ENCODE data around the gene NOCT. TPM values are rescaled to one million over a fixed set of nuclear protein-coding genes. Genes with fewer than 3 reads are reported as not detected.
"Not testable (repeated sequence)": the region's sequence is repeated elsewhere in the genome, so short reads cannot be mapped to it uniquely, and the experiment has no call there.

The NOCT gene
- total RNA-seq, 2 donors from 2014 or later: 9.6 to 10.9 TPM

- no peak for TF ChIP-seq CTCF (IDR thresholded peaks at IDR 0.05)
- ATAC-seq (ENCODE audit: insufficient number of reproducible peaks, low FRiP score, low read depth) (no peak), DNase-seq (ENCODE audit: low spot score) (no peak)
- H3K36me3 ChIP-seq: no peaks in the 10 kb centered on the region
- H3K4me3 ChIP-seq: no peak overlapping the region
- no peak overlapping the region for H3K27ac ChIP-seq
- H3K4me1 ChIP-seq (ENCODE audit: control insufficient read depth in 1 of 2, low read depth in 2 of 2): peaks cover 0 to 5% of the 10 kb centered on the region in 2 donors
- no peaks in the 10 kb centered on the region for H3K9me3 ChIP-seq
- H3K27me3 ChIP-seq (replicated peaks; ENCODE audit: insufficient read depth): no peaks in the 10 kb centered on the region
Observed at GRCh38 chr4:139022835-139023234, 7.3 kb downstream of the NOCT start.

GRCh38 chr4:139024686-139025085, 9.1 kb downstream of the NOCT start:
- Histone ChIP-seq H3K27ac (no peak overlapping the region), H3K27me3 (replicated peaks; ENCODE audit: insufficient read depth) (no peaks in the 10 kb centered on the region), H3K36me3 (no peaks in the 10 kb centered on the region), H3K4me3 (no peak overlapping the region), H3K4me1 (ENCODE audit: control insufficient read depth in 1 of 2, low read depth in 2 of 2) (peaks cover 0 to 5% of the 10 kb centered on the region in 2 donors), H3K9me3 (no peaks in the 10 kb centered on the region)
- ATAC-seq (ENCODE audit: insufficient number of reproducible peaks, low FRiP score, low read depth) (no peak), DNase-seq (ENCODE audit: low spot score) (no peak)
- TF ChIP-seq CTCF (IDR thresholded peaks at IDR 0.05): no peak

GRCh38 chr4:139025841-139026240, 10.3 kb downstream of the NOCT start:
- ATAC-seq (ENCODE audit: insufficient number of reproducible peaks, low FRiP score, low read depth): no peak
- Histone ChIP-seq H3K36me3 (no peaks in the 10 kb centered on the region), H3K4me3 (no peak overlapping the region), H3K27ac (no peak overlapping the region), H3K27me3 (replicated peaks; ENCODE audit: insufficient read depth) (no peaks in the 10 kb centered on the region), H3K9me3 (no peaks in the 10 kb centered on the region), H3K4me1 (ENCODE audit: control insufficient read depth in 1 of 2, low read depth in 2 of 2) (peaks cover 0 to 5% of the 10 kb centered on the region in 2 donors)
- no peak for TF ChIP-seq CTCF (IDR thresholded peaks at IDR 0.05)
- no peak for DNase-seq (ENCODE audit: low spot score)

GRCh38 chr4:139027776-139028175, 12.2 kb downstream of the NOCT start:
- peaks cover 0 to 5% of the 10 kb centered on the region in 2 donors for H3K4me1 ChIP-seq (ENCODE audit: control insufficient read depth in 1 of 2, low read depth in 2 of 2)
- H3K27ac ChIP-seq: no peak overlapping the region
- ATAC-seq (ENCODE audit: insufficient number of reproducible peaks, low FRiP score, low read depth) (no peak), DNase-seq (ENCODE audit: low spot score) (no peak)
- TF ChIP-seq CTCF (IDR thresholded peaks at IDR 0.05): no peak
- no peaks in the 10 kb centered on the region for H3K9me3 ChIP-seq
- H3K27me3 ChIP-seq (replicated peaks; ENCODE audit: insufficient read depth): no peaks in the 10 kb centered on the region
- H3K36me3 ChIP-seq: no peaks in the 10 kb centered on the region
- no peak overlapping the region for H3K4me3 ChIP-seq

GRCh38 chr4:139028191-139028661, 12.6 kb downstream of the NOCT start:
- Histone ChIP-seq H3K4me1 (ENCODE audit: control insufficient read depth in 1 of 2, low read depth in 2 of 2) (peaks cover 0 to 5% of the 10 kb centered on the region in 2 donors), H3K27ac (no peak overlapping the region), H3K9me3 (no peaks in the 10 kb centered on the region), H3K4me3 (no peak overlapping the region), H3K27me3 (replicated peaks; ENCODE audit: insufficient read depth) (no peaks in the 10 kb centered on the region), H3K36me3 (no peaks in the 10 kb centered on the region)
- TF ChIP-seq CTCF (IDR thresholded peaks at IDR 0.05): no peak
- no peak for ATAC-seq (ENCODE audit: insufficient number of reproducible peaks, low FRiP score, low read depth)
- no peak for DNase-seq (ENCODE audit: low spot score)

- not testable (repeated sequence) for ATAC-seq (ENCODE audit: insufficient number of reproducible peaks, low FRiP score, low read depth); H3K27me3 ChIP-seq (replicated peaks; ENCODE audit: insufficient read depth); DNase-seq (ENCODE audit: low spot score)
Observed at GRCh38 chr4:139029866-139030363, 14.3 kb downstream of the NOCT start.

More at GRCh38 chr4:139029866-139030363, 14.3 kb downstream of the NOCT start:
- not testable (repeated sequence) for H3K4me1 ChIP-seq (ENCODE audit: control insufficient read depth in 1 of 2, low read depth in 2 of 2); H3K4me3 ChIP-seq; H3K36me3 ChIP-seq; H3K9me3 ChIP-seq; H3K27ac ChIP-seq

All from thoracic aorta (tissue), 2 donors.